Measurements from ENCODE around the gene VPS13C.

Gene VPS13C

GRCh38 chr15:62107571-62108121, 47.4 kb upstream of the VPS13C start:
- TF ChIP-seq RAD21 (IDR thresholded peaks at IDR 0.05; ENCODE audit: low read depth) (no peak), TAF1 (IDR thresholded peaks at IDR 0.05; ENCODE audit: low read depth) (no peak), CEBPB (IDR thresholded peaks at IDR 0.05) (no peak), USF1 (IDR thresholded peaks at IDR 0.05) (no peak), ZBTB7A (IDR thresholded peaks at IDR 0.05; ENCODE audit: low read depth) (no peak), YY1 (IDR thresholded peaks at IDR 0.05; ENCODE audit: low read depth) (no peak), CREB1 (IDR thresholded peaks at IDR 0.05; ENCODE audit: low read depth) (no peak)
- TF ChIP-seq, protein P1, sequence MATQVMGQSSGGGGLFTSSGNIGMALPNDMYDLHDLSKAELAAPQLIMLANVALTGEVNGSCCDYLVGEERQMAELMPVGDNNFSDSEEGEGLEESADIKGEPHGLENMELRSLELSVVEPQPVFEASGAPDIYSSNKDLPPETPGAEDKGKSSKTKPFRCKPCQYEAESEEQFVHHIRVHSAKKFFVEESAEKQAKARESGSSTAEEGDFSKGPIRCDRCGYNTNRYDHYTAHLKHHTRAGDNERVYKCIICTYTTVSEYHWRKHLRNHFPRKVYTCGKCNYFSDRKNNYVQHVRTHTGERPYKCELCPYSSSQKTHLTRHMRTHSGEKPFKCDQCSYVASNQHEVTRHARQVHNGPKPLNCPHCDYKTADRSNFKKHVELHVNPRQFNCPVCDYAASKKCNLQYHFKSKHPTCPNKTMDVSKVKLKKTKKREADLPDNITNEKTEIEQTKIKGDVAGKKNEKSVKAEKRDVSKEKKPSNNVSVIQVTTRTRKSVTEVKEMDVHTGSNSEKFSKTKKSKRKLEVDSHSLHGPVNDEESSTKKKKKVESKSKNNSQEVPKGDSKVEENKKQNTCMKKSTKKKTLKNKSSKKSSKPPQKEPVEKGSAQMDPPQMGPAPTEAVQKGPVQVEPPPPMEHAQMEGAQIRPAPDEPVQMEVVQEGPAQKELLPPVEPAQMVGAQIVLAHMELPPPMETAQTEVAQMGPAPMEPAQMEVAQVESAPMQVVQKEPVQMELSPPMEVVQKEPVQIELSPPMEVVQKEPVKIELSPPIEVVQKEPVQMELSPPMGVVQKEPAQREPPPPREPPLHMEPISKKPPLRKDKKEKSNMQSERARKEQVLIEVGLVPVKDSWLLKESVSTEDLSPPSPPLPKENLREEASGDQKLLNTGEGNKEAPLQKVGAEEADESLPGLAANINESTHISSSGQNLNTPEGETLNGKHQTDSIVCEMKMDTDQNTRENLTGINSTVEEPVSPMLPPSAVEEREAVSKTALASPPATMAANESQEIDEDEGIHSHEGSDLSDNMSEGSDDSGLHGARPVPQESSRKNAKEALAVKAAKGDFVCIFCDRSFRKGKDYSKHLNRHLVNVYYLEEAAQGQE (IDR thresholded peaks at IDR 0.05; ENCODE audit: low read depth): no peak

- TF ChIP-seq NFIC (IDR thresholded peaks at IDR 0.05): no peak
- TF ChIP-seq TCF12 (IDR thresholded peaks at IDR 0.05; ENCODE audit: low read depth): no peak
- TF ChIP-seq FOXM1 (IDR thresholded peaks at IDR 0.05; ENCODE audit: borderline replicate concordance, low read depth): no peak
- TF ChIP-seq EGR1 (IDR thresholded peaks at IDR 0.05): no peak
- TF ChIP-seq TAF1 (IDR thresholded peaks at IDR 0.05; ENCODE audit: low read depth): no peak
- TF ChIP-seq YY1 (IDR thresholded peaks at IDR 0.05; ENCODE audit: low read depth): no peak
- TF ChIP-seq TEAD4 (IDR thresholded peaks at IDR 0.05): no peak
- TF ChIP-seq, protein P1 (IDR thresholded peaks at IDR 0.05; ENCODE audit: low read depth): no peak
- no peak for TF ChIP-seq ZBTB7A (IDR thresholded peaks at IDR 0.05; ENCODE audit: low read depth)
- TF ChIP-seq, protein P2, sequence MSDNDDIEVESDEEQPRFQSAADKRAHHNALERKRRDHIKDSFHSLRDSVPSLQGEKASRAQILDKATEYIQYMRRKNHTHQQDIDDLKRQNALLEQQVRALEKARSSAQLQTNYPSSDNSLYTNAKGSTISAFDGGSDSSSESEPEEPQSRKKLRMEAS (IDR thresholded peaks at IDR 0.05): no peak
- TF ChIP-seq USF1 (IDR thresholded peaks at IDR 0.05): no peak
- TF ChIP-seq CEBPB (IDR thresholded peaks at IDR 0.05): no peak
- TF ChIP-seq EP300 (IDR thresholded peaks at IDR 0.05; ENCODE audit: borderline replicate concordance): no peak
- no peak for TF ChIP-seq RAD21 (IDR thresholded peaks at IDR 0.05; ENCODE audit: low read depth)
- no peak for TF ChIP-seq CREB1 (IDR thresholded peaks at IDR 0.05; ENCODE audit: low read depth)
Observed at GRCh38 chr15:62106096-62106495, 45.8 kb upstream of the VPS13C start.

DNA sequence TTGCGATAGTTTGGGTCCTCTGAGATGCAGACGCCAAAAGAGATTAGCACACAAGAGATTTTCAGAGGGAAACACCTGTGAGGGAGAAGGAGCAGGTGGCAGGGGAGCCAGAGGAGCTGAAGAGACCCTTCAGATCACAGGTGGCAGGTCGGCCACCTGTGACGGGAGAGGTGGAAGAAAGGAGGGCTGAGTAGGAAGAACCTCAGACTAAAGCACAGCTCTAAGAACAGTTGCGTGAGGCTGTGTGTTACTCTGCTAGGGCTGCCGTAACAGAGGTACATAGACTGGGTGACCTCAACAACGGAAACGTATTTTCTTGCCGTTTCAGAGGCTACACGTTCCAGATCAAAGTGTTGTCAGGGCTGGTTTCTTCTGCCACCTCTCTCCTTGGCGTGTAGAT, 45.0 kb upstream of the VPS13C start:
- TF ChIP-seq RAD21 (IDR thresholded peaks at IDR 0.05; ENCODE audit: low read depth): no peak
- no peak for TF ChIP-seq USF1 (IDR thresholded peaks at IDR 0.05)
- no peak for TF ChIP-seq TAF1 (IDR thresholded peaks at IDR 0.05; ENCODE audit: low read depth)
- no peak for TF ChIP-seq TEAD4 (IDR thresholded peaks at IDR 0.05)
- TF ChIP-seq, protein P1 (IDR thresholded peaks at IDR 0.05; ENCODE audit: low read depth): no peak
- no peak for TF ChIP-seq NFIC (IDR thresholded peaks at IDR 0.05)
- TF ChIP-seq YY1 (IDR thresholded peaks at IDR 0.05; ENCODE audit: low read depth): no peak
- no peak for TF ChIP-seq ZBTB7A (IDR thresholded peaks at IDR 0.05; ENCODE audit: low read depth)
- TF ChIP-seq FOXM1 (IDR thresholded peaks at IDR 0.05; ENCODE audit: borderline replicate concordance, low read depth): no peak
- TF ChIP-seq CEBPB (IDR thresholded peaks at IDR 0.05): no peak
- TF ChIP-seq EP300 (IDR thresholded peaks at IDR 0.05; ENCODE audit: borderline replicate concordance): no peak
- TF ChIP-seq EGR1 (IDR thresholded peaks at IDR 0.05): no peak
- TF ChIP-seq, protein P2 (IDR thresholded peaks at IDR 0.05): no peak
- no peak for TF ChIP-seq TCF12 (IDR thresholded peaks at IDR 0.05; ENCODE audit: low read depth)
- TF ChIP-seq CREB1 (IDR thresholded peaks at IDR 0.05; ENCODE audit: low read depth): no peak

DNA sequence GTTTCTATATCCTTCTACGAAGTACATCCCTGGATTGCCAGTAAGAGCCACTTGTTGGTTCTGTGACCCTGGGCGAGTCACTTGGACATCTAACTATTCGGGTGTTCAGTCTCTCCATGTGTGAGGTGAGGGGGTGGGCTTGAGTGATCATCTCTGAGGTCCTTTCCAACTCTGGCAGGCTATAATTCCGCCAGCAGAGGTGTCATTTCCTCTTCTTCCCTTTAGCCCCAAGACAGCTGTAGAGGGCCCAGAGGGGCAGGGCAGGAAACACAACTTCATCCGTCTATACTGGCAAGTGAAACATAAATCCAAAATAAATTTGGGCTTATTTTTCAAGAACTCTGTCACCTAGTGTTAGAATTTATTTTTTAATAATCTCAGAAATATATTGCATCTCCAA, 44.6 kb upstream of the VPS13C start:
- no peak for TF ChIP-seq TAF1 (IDR thresholded peaks at IDR 0.05; ENCODE audit: low read depth)
- no peak for TF ChIP-seq TEAD4 (IDR thresholded peaks at IDR 0.05)
- TF ChIP-seq RAD21 (IDR thresholded peaks at IDR 0.05; ENCODE audit: low read depth): no peak
- no peak for TF ChIP-seq CEBPB (IDR thresholded peaks at IDR 0.05)
- no peak for TF ChIP-seq TCF12 (IDR thresholded peaks at IDR 0.05; ENCODE audit: low read depth)
- no peak for TF ChIP-seq ZBTB7A (IDR thresholded peaks at IDR 0.05; ENCODE audit: low read depth)
- TF ChIP-seq USF1 (IDR thresholded peaks at IDR 0.05): no peak
- no peak for TF ChIP-seq FOXM1 (IDR thresholded peaks at IDR 0.05; ENCODE audit: borderline replicate concordance, low read depth)
